GM12875 (cell line): ENCODE data around the gene NYAP2.

Experiments
- H3K4me3 ChIP-seq: one replicate; pipeline ENCODE4 v1.5.1; 2011; ENCODE audit warnings: low read depth, low read length, control low read depth
- CTCF ChIP-seq: IDR thresholded peaks from 2 replicates; pipeline ENCODE4 v1.5.1; 2011; ENCODE audit warnings: low read depth, mild to moderate bottlenecking, control low read depth, inconsistent platforms, low read length, moderate library complexity, borderline replicate concordance; ENCODE audit not compliant: insufficient read depth

NYAP2 gene

GRCh38 chr2:225620227-225620626 is 220.7 kb downstream of the NYAP2 start:
- no peak overlapping the region for H3K4me3 ChIP-seq
- no peak for TF ChIP-seq CTCF

- no peak for TF ChIP-seq CTCF
- no peak overlapping the region for H3K4me3 ChIP-seq
Measured at GRCh38 chr2:225630824-225631533, 231.5 kb downstream of the NYAP2 start.

- no peak overlapping the region for H3K4me3 ChIP-seq
- TF ChIP-seq CTCF: no peak
Measured at GRCh38 chr2:225632351-225632750, 232.8 kb downstream of the NYAP2 start.

- no peak for TF ChIP-seq CTCF
- no peak overlapping the region for H3K4me3 ChIP-seq
Measured at GRCh38 chr2:225636558-225636957, 237.0 kb downstream of the NYAP2 start.

- no peak overlapping the region for H3K4me3 ChIP-seq
- TF ChIP-seq CTCF: no peak
Measured at GRCh38 chr2:225637259-225637658, 237.7 kb downstream of the NYAP2 start.

GRCh38 chr2:225640550-225640949 is 241.0 kb downstream of the NYAP2 start:
- no peak for TF ChIP-seq CTCF
- H3K4me3 ChIP-seq: no peak overlapping the region

- TF ChIP-seq CTCF: no peak
- H3K4me3 ChIP-seq: no peak overlapping the region
Measured at GRCh38 chr2:225649274-225649673, 249.8 kb downstream of the NYAP2 start.
